Stimulated activated naive CD4-positive, alpha-beta T cell (primary cell): ENCODE measurements around the gene RPH3AL.
"Not testable (repeated sequence)": the region's sequence is repeated elsewhere in the genome, so short reads cannot be mapped to it uniquely, and the experiment has no call there.

Source experiments
- DNase-seq, 6 experiments: peaks; one replicate each; lab custom pipeline; 2025; lab: John Stamatoyannopoulos, UW

Gene RPH3AL

DNA sequence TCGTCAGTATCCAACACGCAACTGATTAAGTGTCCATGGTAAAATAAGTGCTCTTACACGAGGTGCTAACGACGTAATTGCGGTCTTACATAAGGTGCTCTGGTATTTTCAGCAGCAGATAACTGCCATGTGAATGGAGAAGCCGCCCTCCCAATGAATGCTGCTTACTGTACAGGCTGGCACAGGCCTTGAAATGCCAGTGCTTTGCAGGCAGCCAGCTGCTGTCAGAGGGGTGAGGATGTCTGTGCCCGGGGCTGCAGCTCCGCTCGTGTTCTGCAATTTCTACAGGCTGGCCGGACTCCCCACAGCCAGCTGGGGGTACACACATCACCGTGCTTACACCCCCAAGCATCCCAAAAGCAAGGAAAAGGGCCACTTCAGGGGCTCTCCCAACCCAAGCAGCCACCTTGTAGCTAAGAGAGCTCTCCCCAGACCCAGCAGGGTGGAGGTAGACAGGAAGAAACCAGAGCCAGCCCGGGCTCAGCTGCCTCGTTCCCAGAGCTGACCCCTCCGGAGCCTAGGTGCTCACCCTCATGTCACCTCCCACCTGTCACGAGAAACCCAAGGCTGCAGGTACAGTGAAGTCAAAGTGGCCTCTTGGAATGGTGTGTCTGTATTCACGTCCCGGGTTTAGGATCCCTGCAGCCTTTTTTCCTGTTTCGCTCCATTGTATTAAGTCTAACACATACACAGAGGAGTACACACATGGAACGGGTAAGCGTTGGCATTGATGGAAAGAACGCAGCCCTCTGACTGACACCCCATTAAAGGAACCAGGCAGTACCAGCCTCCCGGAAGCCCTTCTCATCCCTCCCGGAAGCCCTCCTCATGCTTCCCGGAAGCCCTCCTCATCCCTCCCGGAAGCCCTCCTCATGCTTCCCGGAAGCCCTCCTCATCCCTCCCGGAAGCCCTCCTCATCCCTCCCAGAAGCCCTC lies 27.2 kb upstream of the RPH3AL start:
- no peak for DNase-seq

- DNase-seq, result no peak
These were observed 25.5 kb upstream of the RPH3AL start for GRCh38 chr17:378068-378467.

GRCh38 chr17:376936-377863 lies 24.6 kb upstream of the RPH3AL start:
- DNase-seq, result no peak

DNA sequence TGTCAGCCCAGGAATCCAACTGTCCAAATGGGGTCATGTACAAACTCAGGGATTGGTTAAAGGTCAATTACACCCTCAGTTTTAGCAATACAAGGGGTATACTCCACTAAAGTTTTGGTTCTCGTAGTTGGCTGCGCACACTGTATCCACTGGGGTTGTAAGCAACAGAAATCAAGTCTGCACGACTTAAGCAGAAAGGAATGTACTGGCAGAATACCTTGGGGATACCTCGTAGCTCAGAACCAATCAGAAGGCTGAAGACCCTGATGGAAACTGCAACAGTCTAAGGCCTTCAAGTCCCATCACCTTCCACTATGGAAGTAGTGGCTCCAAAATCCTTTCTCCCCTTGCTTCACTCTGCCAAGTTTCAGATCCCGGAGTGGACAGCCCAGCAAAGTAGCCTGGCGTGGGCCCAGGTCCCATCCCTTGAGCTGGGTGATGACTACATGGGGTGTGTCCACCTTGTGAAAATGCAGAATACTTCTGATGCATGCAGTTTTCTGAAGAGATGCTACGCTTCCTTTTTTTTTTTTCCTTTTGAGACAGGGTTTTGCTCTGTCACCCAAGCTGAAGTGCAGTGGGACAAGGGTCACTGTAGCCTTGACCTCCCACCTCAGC lies 21.1 kb upstream of the RPH3AL start:
- DNase-seq, result no peak

GRCh38 chr17:372157-373152 lies 19.8 kb upstream of the RPH3AL start:
- DNase-seq, result no peak

DNA sequence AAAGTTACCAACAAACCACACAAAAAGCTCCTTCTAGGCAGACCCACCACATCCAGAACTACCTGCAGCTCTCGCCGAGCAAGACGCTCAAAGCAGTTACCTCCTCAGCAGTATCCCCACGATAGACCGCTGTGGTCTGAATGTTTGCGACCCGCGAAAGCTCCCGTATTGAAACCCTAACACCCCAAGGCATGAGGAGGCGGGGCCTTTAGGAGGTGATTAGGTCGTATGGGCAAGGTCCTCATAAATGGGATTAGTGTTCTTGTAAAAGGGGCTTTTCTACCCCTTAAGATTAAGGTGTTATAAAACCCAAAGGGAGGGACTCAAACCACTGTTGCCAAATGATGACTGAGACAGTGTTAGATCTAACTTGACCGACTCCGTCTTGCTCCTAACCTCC lies 19.0 kb upstream of the RPH3AL start:
- DNase-seq, result no peak

GRCh38 chr17:367656-368055 lies 15.0 kb upstream of the RPH3AL start:
- DNase-seq, result not testable (repeated sequence)

- DNase-seq, result peak in 2 of 6 experiments; percentile 21 to 30
These were observed 14.3 kb upstream of the RPH3AL start for GRCh38 chr17:366657-367615.

DNA sequence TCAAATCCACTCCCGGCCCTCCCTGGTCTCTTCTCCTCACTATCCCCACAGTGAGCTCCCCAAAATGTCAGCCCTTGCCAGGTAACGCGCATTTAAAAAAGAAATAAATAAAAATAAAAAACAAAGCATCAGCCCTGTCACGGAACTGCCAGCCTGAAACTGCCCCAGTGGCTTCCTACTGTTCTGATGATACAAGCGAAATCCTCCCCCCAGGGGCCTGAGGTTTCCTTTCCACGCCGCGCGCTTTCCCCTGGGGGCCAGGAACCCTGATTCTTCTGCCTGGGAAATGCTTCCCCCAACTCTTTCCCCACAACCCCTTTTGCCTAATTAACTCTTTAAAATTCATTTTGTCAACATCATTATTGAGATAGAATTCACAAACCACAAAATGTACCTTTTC lies 12.2 kb upstream of the RPH3AL start:
- DNase-seq, result no peak

GRCh38 chr17:364308-364707 lies 11.7 kb upstream of the RPH3AL start:
- DNase-seq, result no peak

GRCh38 chr17:362721-363120 lies 10.1 kb upstream of the RPH3AL start:
- no peak for DNase-seq

GRCh38 chr17:360092-360750 lies 7.6 kb upstream of the RPH3AL start:
- DNase-seq, result no peak

GRCh38 chr17:358491-359151 lies 6.0 kb upstream of the RPH3AL start:
- no peak for DNase-seq

GRCh38 chr17:357644-358043 lies 5.0 kb upstream of the RPH3AL start:
- DNase-seq, result no peak

- DNase-seq, result no peak
These were observed 4.2 kb upstream of the RPH3AL start for GRCh38 chr17:356671-357434.

DNA sequence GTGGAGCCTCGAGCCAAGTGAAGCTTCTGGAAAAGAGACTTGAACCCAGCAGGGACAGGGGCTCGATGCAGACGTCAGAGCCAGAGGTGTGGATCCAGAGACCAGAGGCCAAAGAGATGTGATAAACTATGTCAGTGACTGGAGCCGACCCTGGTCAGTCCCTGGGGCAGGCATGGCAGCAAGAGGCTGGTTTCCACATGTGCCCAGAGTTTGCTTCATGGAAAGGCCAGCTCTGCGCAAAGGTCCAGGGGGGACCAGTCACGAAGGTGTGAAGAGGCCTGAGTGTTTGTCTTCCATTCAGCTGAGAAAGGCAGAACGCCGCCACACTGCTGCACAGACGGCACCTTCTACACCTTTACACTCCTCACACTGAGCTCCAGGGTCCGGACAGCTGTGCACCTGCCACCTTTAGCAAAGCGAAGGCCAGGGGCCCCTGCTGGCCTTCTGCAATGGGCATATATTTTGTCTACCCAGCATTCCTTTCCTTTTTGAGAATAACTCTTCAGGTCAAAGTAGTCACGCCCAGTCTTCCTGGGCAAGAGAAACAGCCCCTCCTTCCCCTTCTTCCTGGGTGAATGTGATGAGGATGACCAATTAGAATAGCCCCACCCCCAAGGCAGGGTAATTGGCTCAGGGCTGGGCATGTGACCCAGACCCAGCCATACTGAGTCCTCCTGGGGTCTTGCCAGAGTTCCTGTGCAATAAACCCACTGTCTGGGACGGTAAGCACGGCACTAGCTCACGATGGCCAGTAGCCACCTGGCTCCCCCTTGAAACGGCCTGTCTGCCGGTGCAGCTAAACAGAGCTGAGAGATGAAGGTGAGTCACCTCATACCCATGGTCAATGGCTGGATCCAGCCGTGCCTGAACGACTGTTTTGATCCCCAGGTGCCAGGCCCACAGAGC lies 2.3 kb upstream of the RPH3AL start:
- no peak for DNase-seq

GRCh38 chr17:353838-354234 lies 1.2 kb upstream of the RPH3AL start:
- DNase-seq, result no peak
